ENCODE measurements around the gene MDM1.

The MDM1 gene

GRCh38 chr12:68270358-68270757, 61.8 kb downstream of the MDM1 start:
- DNase-seq = no peak

- no peak for DNase-seq
These were observed 62.4 kb downstream of the MDM1 start for GRCh38 chr12:68269779-68270178.

GRCh38 chr12:68268967-68269366, 63.2 kb downstream of the MDM1 start:
- no peak for DNase-seq

DNA sequence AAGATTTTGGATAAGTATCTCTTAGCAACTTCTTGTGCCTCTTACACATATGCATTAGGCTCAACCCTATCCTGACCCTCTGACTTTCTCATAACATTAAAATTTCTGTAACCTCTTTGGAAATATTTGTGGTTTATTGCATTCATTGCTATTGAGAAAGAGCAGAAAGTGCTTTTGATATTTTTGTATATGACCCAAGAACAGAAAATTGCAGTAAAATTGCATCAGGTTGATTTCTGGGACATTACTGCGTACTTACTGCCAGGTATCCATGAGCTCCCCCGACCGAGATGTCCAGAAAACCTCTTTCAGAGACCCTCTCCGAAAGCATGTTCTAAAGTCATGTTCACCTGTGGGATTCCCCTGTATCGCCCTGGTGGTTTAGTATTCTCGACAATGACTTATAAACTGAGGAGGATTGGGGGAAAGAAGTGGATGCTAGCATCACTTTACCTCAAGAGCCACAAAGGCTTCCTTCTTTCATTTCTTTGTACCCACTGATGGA, 64.2 kb downstream of the MDM1 start:
- no peak for DNase-seq

DNA sequence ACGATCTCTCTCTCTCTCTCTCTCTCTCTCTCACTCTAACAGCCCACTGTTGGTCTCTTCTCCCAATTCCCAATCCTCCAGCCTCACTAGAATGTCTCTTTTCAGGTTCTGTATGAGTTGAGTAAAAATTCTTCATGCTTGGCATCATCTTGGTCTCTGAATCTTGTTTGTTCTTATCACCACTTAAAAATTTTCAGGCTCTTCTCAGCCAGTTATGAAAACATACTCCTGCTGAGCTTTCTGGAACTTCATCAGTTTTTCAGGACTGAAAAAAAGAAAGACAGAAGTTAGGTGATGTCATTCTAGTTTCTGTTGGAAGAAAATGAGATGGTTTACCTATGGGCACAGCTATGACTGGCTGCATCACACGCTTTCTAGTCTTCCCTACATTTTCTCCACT, 67.3 kb downstream of the MDM1 start:
- no peak for DNase-seq

GRCh38 chr12:68264158-68264855, 67.9 kb downstream of the MDM1 start:
- no peak for DNase-seq

DNA sequence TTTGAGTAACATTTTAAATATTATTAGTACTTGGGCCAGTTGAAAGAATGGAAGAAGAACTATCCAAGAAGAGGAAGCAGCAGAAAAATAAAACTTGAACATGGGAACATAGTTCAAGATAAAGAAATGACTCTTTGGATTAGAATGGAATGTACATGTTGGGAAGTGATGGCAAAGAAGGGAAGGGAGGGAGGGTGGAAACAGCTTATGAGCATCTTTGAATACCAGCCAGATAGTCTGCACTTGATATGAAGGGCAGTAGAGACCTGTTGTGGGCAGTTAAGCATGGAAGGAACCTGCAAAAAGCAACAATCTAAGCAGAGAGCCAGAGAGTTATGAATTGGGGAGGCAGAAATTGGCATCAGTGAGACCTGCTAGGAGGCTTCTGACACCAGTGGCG, 68.8 kb downstream of the MDM1 start:
- no peak for DNase-seq

- DNase-seq = no peak
These were observed 70.3 kb downstream of the MDM1 start for GRCh38 chr12:68261896-68262295.

- no peak for DNase-seq
These were observed 72.0 kb downstream of the MDM1 start for GRCh38 chr12:68260153-68260552.

- no peak for DNase-seq
These were observed 72.7 kb downstream of the MDM1 start for GRCh38 chr12:68259318-68259940.

GRCh38 chr12:68253504-68253903, 78.7 kb downstream of the MDM1 start, which contains the start of gene IL22:
Gene IL22 (minus strand): TSS chr12:68253604. CDS start chr12:68253448, 156 bp downstream.
- no peak for DNase-seq

GRCh38 chr12:68252077-68252476, 80.1 kb downstream of the MDM1 start:
- no peak for DNase-seq

DNA sequence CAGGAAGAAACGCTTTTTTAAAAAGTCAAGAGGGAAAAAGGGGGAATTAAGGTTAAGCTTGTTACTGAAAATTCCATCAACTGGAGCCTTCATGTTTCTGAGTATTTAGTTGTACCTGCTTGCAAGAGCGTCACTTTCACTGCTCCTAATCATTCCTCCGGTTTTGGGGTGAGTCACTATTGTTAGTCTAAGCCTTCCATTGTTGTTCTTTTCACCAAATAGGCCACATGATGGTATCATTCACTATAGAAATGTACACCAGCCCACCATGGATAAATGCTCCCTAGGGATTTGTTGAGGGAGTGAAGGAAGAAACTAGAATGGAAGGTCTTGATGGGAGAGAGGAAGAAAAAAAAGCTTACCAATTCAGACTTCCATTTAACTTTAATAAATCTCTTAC, 81.7 kb downstream of the MDM1 start:
- no peak for DNase-seq

DNA sequence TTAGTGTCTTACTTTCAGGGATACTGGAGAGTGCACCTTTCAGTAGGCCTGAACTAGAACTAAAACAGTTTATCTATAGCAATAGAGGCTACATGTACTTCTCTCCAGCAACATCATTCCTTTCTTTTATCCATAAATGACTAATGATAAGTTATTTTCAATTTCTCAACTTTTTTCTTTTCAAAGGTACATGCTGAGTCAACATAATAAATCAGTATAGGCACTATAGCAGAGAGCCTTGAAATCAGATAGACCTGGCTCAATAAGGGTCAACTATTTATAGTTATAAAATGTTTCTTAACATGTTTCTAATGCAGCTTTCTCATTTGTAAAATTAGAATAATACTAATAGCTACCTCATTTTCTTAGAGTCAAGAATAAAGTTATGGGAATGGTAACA, 84.4 kb downstream of the MDM1 start:
- DNase-seq = no peak

GRCh38 chr12:68246350-68246749, 85.8 kb downstream of the MDM1 start:
- DNase-seq = no peak

- DNase-seq = no peak
These were observed 86.8 kb downstream of the MDM1 start for GRCh38 chr12:68245180-68246021.

Measured in GOT3 (cell line).